Activated naive CD4-positive, alpha-beta T cell treated with anti-CD3 and anti-CD28 coated beads, Interleukin-2, amount 50 U/mL, for 24 hours (primary cell): ENCODE data around the gene COMMD7.
"Not testable (repeated sequence)": the region's sequence is repeated elsewhere in the genome, so short reads cannot be mapped to it uniquely, and the experiment has no call there.

Source experiments
- H3K27ac Mint-ChIP-seq: one replicate; pipeline ENCODE4 v1.8.0; 2021; ENCODE audit warnings: mild to moderate bottlenecking, mixed read lengths
- H3K27me3 Mint-ChIP-seq: one replicate; pipeline ENCODE4 v1.8.0; 2021; ENCODE audit warnings: mixed read lengths
- H3K36me3 Mint-ChIP-seq: one replicate; pipeline ENCODE4 v1.8.0; 2021; ENCODE audit warnings: mixed read lengths
- H3K4me1 Mint-ChIP-seq: one replicate; pipeline ENCODE4 v1.8.0; 2021; ENCODE audit warnings: mixed read lengths
- H3K4me3 Mint-ChIP-seq: one replicate; pipeline ENCODE4 v1.8.0; 2021; ENCODE audit warnings: mild to moderate bottlenecking, mixed read lengths
- H3K9me3 Mint-ChIP-seq: one replicate; pipeline ENCODE4 v1.8.0; 2021; ENCODE audit warnings: mixed read lengths

The COMMD7 gene

DNA sequence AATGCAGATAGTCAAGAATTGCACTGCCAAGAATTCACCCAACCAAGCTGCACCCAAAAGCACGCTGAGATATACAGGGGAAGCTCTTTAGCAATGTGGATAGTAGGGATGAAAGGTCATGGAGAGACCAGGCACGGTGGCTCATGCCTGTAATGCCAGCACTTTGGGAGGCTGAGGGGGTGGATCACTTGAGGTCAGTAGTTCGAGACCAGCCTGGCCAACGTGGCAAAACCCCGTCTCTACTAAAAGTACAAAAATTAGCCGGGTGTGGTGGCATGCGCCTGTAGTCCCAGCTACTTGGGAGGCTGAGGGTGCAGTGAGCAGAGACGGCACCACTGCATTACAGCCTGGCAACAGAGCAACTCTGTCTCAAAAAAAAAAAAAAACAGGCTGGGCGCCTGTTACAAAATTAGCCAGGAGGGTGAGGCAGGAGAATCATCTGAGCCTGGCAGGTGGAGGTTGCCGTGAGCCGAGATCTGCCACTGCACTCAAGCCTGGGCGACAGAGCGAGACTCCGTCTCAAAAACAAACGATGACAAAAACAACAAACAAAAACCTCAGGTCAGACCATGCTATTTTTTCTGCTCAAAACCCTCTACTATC is 34.1 kb downstream of the COMMD7 start:
- not testable (repeated sequence) for H3K36me3 Mint-ChIP-seq, H3K27me3 Mint-ChIP-seq, H3K9me3 Mint-ChIP-seq, H3K27ac Mint-ChIP-seq, H3K4me3 Mint-ChIP-seq
- H3K4me1 Mint-ChIP-seq = peaks cover 12% of the 10 kb centered on the region

DNA sequence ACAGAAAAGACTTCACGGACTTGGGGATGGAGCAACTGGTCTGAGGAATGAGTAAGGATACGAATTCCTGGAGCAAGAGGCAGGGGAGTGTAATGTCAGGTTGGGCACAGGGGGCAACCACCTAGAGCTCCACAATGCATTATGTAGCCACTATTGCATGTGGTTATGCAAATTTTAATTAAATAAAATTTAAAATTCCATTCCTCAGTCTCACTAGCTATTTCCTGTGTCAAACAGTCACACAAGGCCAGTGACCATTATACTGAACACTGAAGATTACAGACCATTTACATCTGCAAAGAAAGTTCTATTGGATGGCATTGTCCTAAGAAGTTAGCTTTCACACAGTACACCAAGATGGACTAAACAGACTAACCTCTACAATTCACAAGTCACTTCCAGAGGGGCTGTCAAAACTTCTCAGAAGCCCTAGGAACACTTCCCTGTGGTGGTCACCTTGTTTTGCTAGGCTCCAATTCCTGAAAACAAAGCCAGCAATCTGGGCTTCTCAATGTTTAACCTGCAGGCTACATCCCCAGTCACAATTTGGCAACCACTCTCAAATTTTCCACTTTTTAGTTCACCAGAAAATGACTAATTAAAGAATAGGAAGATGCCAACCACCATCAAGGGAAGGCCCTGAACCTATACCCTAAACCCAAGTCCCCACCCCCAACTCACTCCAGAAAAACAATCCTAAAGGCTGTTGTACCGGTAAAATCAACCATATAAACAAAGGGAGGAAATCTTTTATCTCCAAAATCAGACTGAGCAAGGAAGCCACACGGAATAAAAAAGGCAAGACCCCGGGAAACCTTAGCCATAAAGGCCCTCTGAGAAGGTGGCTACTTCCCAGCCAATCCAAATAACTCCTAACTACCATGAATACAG is 35.3 kb downstream of the COMMD7 start:
- Mint-ChIP-seq H3K36me3 (peaks cover 7% of the 10 kb centered on the region), H3K27me3 (no peaks in the 10 kb centered on the region), H3K4me3 (no peak overlapping the region), H3K4me1 (peaks cover 12% of the 10 kb centered on the region), H3K27ac (no peak overlapping the region), H3K9me3 (no peaks in the 10 kb centered on the region)

DNA sequence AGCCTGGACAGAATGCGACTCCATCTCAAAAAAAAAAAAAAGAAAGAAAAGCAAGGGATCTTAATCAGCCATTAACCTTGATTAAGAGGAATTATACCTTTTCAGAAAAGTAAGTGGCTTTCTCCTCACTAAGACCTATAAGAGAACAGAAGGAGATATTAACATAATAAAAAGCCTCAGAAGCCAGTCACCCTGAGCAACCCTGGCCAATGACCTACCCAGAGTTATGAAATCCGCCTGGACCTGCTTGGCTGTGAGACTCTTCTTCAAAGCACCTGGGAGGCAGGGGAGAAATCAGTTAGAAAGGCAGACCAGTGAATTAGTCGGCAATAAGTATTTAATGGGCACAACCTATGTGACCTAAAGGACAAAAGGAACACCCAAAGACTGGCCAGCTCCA is 36.8 kb downstream of the COMMD7 start:
- Mint-ChIP-seq H3K4me3 (no peak overlapping the region), H3K36me3 (peaks cover 11% of the 10 kb centered on the region), H3K27ac (no peak overlapping the region), H3K27me3 (no peaks in the 10 kb centered on the region), H3K4me1 (peaks cover 12% of the 10 kb centered on the region), H3K9me3 (no peaks in the 10 kb centered on the region)

DNA sequence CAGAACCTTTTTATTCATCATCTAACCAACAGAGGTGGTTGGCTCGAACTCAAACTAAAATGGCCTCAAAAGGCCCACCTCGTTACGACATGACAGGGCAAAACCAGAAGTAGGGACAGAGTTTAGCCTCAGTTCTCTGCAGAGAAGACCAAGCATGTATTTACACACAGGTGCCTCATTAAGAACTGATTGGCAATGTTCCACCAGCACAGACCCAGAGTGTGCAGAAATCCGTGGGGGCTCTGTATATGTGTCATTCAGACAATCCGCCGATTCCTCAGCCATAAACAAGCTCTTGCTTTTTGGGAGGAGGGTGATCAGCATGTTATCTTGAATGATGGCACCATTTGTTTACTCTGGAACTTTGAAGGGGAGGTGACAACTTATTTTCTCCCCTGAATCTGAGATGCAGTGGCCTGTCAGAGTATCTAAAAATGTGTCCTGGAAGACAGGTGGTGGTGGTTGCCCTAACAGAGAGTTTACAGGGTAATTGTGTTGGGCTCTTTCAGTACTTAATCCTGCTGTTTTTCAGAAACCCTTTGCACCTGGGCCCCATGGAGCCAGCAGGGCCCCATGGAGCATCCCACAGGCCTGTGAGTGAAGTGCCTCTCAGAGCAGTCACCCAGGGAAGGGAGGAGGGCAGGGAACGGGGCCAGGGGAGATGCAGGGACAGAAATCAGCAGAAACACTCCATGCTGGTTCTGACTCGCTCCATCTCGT is 40.4 kb downstream of the COMMD7 start:
- Mint-ChIP-seq H3K27ac (no peak overlapping the region), H3K9me3 (no peaks in the 10 kb centered on the region), H3K4me3 (no peak overlapping the region), H3K27me3 (no peaks in the 10 kb centered on the region), H3K36me3 (peaks cover 11% of the 10 kb centered on the region), H3K4me1 (no peaks in the 10 kb centered on the region)

DNA sequence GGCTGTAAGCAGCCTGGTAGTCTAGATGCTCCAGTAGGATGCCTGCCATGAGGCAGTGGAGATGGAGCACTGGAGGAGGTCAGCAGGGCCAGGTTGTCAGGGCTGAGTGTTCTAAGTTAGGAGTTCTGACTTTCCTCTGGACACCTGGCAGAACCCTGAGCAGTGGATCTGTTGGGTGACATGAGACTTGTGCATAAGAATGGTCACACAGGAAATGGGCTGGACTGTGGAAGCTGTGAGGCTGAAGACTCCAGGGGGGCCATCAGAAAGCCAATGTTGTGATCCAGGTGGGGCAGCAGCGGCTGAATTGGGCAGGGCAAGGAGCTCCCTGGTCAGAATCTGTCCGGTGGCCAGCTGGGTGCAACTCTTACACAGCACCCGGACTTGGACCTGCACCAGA is 45.7 kb downstream of the COMMD7 start:
- H3K36me3 Mint-ChIP-seq = peaks cover 7% of the 10 kb centered on the region
- H3K27ac Mint-ChIP-seq = no peak overlapping the region
- no peak overlapping the region for H3K4me3 Mint-ChIP-seq
- H3K4me1 Mint-ChIP-seq = no peaks in the 10 kb centered on the region
- no peaks in the 10 kb centered on the region for H3K9me3 Mint-ChIP-seq
- H3K27me3 Mint-ChIP-seq = no peaks in the 10 kb centered on the region

DNA sequence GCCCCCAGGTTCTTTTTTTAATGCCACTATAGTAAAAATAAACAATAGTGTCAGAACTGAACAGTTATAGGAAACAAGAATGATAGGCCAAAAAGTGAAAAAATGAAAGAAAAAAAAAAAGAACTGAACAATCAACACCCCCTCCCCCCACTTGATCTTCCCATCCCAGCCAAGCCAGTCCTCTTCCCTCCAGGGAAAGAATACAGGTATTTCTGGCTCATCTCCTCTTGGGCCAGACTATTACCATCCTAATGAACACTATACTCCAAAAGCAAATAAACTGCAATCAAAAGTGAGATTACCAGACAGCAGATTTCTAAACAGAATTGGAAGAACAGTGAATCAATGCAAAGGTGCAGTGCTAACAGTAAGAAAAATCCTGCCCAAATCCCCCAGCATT is 48.2 kb downstream of the COMMD7 start:
- Mint-ChIP-seq H3K36me3 (peaks cover 4% of the 10 kb centered on the region), H3K9me3 (no peaks in the 10 kb centered on the region), H3K4me3 (no peak overlapping the region), H3K27me3 (no peaks in the 10 kb centered on the region), H3K27ac (peak overlapping the region; percentile 56), H3K4me1 (no peaks in the 10 kb centered on the region)

DNA sequence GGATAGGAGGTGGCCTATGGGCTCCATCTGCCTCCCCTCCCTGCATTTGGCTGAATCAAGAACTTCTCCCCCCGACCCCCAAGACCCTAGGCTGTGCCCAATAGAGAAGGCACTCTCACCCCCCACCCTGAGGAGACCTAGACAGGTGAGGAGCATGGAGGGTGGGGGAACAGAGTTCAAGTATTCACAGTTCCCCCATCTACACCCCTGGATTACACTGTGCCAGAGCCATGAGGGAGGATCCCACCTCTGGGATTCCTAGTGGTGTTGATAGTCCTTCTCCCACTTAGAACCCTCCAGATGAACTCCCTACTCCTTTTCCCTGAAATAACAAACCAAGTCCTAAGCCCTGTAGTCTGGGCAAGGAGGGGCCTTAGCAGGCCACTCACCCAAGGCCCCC is 54.3 kb downstream of the COMMD7 start:
- H3K36me3 Mint-ChIP-seq, H3K27ac Mint-ChIP-seq, H3K9me3 Mint-ChIP-seq, H3K27me3 Mint-ChIP-seq, H3K4me1 Mint-ChIP-seq, H3K4me3 Mint-ChIP-seq: not testable (repeated sequence)

DNA sequence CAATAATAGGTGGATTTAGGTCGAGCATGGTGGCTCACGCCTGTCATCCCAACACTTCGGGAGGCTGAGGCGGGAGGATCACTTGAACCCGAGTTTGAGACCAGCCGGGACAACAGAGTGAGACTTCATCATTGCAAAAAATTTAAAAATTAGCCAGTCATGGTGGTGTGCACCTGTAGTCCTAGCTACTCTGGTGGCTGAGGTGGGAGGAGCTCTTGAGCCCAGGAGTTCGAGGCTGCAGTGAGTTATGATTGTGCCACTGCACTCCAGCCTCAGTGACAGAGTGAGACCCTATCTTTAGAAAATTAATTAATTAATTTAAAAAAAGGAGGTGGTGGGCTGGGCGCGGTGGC is 56.1 kb downstream of the COMMD7 start:
- no peak overlapping the region for H3K27ac Mint-ChIP-seq
- H3K36me3 Mint-ChIP-seq = no peaks in the 10 kb centered on the region
- no peaks in the 10 kb centered on the region for H3K4me1 Mint-ChIP-seq
- H3K27me3 Mint-ChIP-seq = no peaks in the 10 kb centered on the region
- H3K4me3 Mint-ChIP-seq = no peak overlapping the region
- no peaks in the 10 kb centered on the region for H3K9me3 Mint-ChIP-seq

DNA sequence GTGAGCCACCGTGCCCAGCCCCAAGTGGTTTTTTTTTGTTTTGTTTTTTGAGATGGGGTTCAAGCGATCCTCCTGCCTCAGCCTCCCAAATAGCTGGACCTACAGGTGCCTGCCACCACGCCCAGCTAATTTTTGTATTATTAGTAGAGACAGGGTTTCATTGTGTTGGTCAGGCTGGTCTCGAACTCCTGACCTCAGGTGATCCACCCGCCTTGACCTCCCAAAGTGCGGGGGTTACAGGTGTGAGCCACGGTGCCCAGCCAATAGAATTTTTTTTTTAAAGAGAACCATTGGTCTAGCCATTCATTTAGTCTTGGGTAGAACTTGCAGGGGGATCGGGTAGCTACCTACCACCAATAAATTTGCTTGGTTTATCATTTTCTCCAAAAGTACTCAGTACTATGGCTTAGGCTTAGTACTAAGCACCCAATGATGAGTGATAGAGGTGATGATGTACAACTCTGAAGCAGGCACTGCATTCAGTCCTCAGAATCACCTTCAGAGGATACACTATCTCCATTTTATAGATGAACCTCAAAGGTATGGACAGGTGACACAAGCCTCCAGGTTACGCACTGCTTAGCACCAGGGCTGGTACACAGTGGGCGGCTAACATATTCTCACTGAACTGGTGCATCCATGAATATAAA is 56.6 kb downstream of the COMMD7 start:
- Mint-ChIP-seq H3K9me3 (no peaks in the 10 kb centered on the region), H3K4me1 (no peaks in the 10 kb centered on the region), H3K27me3 (no peaks in the 10 kb centered on the region), H3K27ac (no peak overlapping the region), H3K36me3 (no peaks in the 10 kb centered on the region), H3K4me3 (no peak overlapping the region)

DNA sequence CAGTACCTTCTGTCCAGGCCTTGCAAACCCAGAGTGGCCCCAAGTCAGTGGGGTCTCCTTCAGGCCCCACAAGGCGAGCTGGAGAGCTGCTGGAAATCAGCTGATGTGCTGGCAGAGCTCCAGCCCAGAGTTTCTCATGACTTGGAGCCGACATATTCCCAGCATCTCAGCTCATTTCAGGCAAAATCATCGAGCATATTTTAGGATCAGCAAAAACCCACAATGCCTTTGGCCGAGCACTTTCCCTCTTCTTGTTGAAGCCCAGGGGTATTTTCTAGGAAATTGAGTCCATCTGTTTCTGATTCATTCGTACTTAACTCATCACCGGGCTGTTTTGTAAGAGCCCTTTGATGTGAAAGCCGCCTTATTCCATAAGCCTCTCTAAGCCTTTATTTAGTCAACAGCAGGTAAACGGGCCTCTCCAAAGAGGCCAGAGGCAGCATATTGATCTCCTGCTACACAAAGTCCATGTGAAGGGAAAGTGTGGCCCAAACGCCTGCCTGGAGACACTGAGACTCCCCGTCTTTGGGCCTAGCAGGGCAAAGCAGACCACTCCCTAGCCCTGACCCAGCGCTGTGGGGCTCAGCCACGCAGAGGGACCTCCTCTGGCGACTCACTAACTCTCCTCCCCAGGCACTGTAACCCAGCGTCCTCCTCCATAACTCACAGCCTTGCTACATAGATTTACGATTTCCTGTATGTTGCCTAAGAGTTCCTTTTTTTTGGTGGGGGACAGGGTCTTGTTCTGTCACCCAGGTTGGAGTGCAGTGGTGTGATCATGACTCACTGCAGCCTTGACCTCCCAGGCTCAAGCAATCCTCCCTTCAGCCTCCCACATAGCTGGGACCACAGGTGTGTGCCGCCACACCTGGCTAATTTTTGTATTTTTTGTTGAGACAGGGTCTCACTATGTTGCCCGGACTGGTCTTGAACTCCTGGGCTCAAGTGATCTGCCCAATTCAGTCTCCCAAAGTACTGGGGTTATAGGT is 57.4 kb downstream of the COMMD7 start:
- H3K4me1 Mint-ChIP-seq = peaks cover 3% of the 10 kb centered on the region
- H3K36me3 Mint-ChIP-seq = no peaks in the 10 kb centered on the region
- H3K27ac Mint-ChIP-seq = no peak overlapping the region

DNA sequence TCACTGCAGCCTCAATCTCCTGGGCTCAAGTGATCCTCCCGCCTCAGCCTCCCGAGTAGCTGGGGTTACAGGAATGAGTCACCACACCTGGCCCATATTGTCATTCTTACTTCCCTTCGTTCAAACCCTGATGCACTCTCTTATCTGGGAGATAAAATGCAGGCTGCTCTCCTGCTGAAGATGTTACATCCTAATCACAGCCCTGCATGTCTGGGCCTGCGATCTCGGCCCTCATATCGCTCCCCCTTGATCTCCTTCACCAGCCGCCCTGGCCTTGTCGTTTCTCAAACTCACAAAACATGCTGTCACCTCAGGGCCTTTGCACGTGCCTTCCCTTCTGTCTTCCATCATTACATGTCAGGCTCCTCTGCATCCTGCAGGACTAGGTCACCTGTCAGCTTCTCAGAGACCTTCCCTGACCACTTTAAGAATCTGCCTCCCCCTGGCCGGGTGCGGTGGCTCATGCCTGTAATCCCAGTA is 60.7 kb downstream of the COMMD7 start:
- peaks cover 8% of the 10 kb centered on the region for H3K4me1 Mint-ChIP-seq
- H3K27ac Mint-ChIP-seq = no peak overlapping the region
- H3K4me3 Mint-ChIP-seq = no peak overlapping the region
- H3K9me3 Mint-ChIP-seq = no peaks in the 10 kb centered on the region
- H3K27me3 Mint-ChIP-seq = no peaks in the 10 kb centered on the region
- H3K36me3 Mint-ChIP-seq = no peaks in the 10 kb centered on the region

More for the DNA sequence above, 57.4 kb downstream of the COMMD7 start:
- H3K9me3 Mint-ChIP-seq = no peaks in the 10 kb centered on the region
- H3K27me3 Mint-ChIP-seq = no peaks in the 10 kb centered on the region
- no peak overlapping the region for H3K4me3 Mint-ChIP-seq

DNA sequence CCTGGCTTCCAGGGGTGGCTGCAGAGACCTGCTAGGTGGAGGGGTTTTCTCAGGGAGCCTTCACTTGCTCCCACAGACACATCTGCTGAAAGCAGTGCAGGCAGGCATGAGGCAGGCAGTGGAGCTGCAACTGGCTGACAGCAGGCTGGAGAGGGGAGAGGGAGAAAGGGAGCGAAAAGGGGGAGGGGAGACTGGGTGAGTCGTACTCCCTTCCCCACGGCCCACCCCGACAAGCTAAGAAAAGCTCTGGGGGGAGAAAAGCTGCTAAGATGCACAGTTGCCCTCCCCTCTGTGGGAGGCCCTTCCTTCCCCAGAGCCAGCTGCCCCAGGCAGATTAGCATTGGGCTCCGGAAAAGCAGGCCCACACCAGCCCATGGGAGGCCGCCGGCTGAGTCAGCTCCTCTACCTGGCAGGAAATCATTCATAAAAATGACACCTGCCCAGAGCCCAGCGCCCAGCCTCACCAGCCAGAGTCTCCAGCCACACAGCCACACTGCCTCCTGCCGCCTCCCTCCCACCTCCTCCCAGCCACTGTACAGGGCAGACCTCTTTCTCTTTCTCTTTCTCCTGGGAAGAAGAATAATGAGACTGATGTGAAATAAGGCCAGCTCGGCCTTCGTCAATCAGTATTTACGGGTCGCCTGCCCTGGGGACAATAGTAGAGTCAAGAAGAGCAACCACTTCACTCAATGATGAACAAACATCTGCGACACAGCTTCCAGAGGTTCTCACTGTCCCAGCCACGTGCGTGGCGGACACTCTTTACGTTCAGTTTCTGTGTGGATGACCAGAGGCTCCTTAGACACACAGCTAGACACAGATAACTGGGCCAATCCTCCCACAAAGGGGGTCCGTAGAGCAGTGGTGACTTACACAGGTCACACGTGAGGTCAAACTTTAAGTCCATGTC is 61.8 kb downstream of the COMMD7 start:
- no peaks in the 10 kb centered on the region for H3K9me3 Mint-ChIP-seq
- H3K4me1 Mint-ChIP-seq = peaks cover 8% of the 10 kb centered on the region
- no peak overlapping the region for H3K27ac Mint-ChIP-seq
- H3K4me3 Mint-ChIP-seq = no peak overlapping the region
- no peaks in the 10 kb centered on the region for H3K27me3 Mint-ChIP-seq
- H3K36me3 Mint-ChIP-seq = no peaks in the 10 kb centered on the region

DNA sequence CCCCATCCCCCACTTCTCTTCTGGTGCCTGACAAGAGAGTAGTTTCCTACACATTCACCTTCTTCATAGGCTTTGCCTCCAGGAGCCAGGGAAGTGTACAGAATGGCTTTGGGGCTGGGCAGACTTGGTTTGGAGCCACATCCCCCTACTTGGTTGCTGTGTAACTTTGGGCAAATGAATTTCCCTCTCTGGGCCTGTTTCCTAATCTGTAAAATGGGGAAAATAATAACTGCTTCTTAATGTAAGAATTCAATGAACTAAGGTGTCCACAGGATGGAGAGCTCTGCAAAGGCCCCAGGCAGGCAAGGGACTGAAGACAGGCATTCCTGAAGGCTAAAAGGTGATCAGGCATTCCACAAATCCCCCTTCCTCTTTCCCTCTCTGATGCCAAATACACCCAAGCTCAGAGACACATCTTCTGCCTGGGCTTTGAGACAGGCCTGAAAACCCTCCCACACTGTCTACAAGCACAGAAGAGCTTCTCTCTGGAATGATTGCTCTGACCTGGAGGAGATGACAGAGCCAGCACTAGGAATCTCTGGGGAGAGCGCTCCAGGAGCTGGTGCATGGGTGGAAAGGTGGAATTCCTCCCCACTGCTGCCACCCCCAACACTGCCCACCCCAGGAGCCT is 62.6 kb downstream of the COMMD7 start:
- no peaks in the 10 kb centered on the region for H3K9me3 Mint-ChIP-seq
- H3K4me1 Mint-ChIP-seq = peaks cover 8% of the 10 kb centered on the region
- H3K27me3 Mint-ChIP-seq = no peaks in the 10 kb centered on the region
- H3K4me3 Mint-ChIP-seq = no peak overlapping the region
- no peaks in the 10 kb centered on the region for H3K36me3 Mint-ChIP-seq
- no peak overlapping the region for H3K27ac Mint-ChIP-seq

DNA sequence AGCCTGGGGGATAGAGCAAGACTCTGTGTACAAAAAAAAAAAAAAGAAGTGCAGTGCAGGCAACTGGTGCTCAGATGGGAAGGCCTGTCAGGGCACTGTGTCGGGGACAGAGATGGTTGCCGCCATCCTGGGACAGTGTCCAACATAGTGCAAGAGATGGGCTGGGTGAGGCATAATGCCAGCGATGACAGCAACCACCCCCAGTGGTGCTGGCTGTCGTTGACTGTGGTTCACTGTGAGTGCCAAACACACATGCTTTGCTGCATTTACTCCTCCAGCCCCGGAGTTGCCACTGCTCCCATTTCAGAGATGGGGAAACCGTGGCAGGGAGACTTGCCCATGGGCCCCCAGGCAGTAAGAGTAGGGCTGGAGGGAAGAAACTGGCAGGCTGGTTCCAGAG is 64.3 kb downstream of the COMMD7 start:
- no peaks in the 10 kb centered on the region for H3K27me3 Mint-ChIP-seq
- H3K9me3 Mint-ChIP-seq = no peaks in the 10 kb centered on the region
- H3K4me1 Mint-ChIP-seq = peaks cover 12% of the 10 kb centered on the region
- H3K36me3 Mint-ChIP-seq = no peaks in the 10 kb centered on the region
- no peak overlapping the region for H3K4me3 Mint-ChIP-seq
- H3K27ac Mint-ChIP-seq = no peak overlapping the region
